NOMO-1 treated with DMSO at 0.1 percent for 48 hours (cell line): ENCODE results near the gene SKIDA1.

Experiments used
- DNase-seq: peaks from one replicate; lab custom pipeline; 2025; ENCODE audit not compliant: unreplicated experiment; lab: John Stamatoyannopoulos, UW

SKIDA1 gene

DNA sequence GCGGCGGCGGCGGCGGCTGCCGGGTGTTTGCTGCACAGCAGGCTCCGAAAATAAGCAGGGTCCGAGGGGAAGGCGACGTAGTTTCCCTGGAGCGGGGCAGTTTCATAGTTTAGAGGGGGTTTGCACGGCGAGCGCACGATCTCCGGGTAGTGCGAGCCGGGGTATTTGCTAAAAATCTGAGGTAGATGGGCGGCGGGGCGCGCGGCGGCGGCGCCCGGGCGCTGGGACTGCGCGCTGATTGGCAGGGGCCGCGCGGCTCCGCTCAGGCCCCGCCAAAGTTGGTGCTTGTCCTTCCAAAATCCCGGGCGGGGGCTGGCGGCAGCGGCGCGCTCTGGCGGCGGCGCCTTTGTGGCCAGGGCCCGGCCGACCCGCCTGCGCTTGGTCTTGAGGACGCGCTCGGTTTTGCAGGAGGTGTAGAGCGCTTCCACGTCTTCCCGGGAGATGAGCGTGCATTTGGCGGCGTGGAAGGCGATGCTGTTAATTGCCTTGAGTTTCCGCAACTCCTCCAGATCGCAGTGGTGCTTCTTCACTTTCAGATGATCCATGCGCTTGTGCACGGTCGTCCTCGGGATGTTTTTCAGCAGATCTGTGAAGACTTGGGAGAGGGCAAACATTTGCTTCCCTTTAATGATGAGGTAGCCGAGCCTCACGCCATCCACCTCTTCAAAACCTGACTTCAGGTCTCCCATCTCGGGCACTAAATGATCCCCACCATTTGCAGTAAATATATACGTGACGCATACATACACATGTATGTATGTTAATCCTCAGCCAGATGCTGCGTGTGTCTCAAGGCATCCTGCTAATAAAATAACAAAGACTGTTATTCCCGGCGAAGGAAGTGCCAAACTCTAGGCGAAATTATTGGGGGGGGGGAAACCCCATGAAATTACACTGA lies 8.1 kb downstream of the SKIDA1 start:
- DNase-seq = no peak

GRCh38 chr10:21516242-21517131 lies 9.0 kb downstream of the SKIDA1 start:
- no peak for DNase-seq

GRCh38 chr10:21515361-21516241 lies 9.9 kb downstream of the SKIDA1 start:
- DNase-seq = no peak

GRCh38 chr10:21514818-21515351 lies 10.6 kb downstream of the SKIDA1 start:
- no peak for DNase-seq

DNA sequence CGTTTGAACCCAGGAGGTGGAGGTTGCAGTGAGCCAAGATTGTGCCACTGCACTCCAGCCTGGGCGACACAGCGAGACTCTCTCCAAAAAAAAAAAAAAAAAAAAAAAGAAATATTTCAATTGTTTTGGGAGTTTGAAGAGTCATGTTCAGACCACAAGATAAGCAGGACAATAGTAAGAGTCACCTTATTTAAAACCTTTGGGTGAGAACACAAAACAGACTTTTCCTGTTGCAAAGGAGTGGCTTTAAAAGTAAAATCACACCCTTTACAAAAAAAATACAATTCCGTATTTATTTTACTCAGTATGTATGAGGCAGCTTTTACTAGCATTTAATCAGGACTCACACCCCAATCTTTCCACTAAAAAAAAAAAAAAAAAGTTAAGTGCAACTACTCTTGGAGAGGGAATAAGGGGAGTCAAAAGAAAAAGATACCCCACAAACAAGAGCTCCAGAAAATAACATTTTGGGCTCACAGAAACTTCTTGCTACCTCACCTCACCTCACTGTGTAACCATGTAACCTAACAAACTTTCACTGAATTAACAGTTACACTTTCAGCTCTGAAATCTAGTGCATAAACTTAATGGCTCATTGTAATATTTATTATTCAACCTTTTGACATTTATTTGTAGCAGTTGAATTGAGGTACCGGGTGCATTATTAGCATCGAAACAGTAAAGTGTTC lies 11.2 kb downstream of the SKIDA1 start:
- DNase-seq = no peak

DNA sequence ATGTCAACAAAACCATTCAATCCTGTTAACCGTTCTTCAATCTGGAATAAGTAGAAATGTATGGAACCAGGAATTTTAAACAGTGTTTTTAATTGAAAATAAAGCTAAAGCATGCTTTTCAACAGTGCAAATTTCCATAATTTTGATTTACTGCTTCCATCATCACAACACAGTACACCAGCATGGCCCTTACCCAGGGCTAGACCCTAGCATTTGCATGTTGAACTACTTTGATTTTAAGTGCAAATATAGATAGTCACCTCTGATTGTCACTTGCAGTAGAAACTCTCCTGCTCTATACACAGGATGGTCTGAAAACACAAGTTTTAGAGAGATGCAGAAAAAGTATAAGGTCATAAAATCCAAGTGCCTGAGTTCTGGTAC lies 12.1 kb downstream of the SKIDA1 start:
- DNase-seq = no peak

- no peak for DNase-seq
These were observed 12.7 kb downstream of the SKIDA1 start for GRCh38 chr10:21512573-21513404.

DNA sequence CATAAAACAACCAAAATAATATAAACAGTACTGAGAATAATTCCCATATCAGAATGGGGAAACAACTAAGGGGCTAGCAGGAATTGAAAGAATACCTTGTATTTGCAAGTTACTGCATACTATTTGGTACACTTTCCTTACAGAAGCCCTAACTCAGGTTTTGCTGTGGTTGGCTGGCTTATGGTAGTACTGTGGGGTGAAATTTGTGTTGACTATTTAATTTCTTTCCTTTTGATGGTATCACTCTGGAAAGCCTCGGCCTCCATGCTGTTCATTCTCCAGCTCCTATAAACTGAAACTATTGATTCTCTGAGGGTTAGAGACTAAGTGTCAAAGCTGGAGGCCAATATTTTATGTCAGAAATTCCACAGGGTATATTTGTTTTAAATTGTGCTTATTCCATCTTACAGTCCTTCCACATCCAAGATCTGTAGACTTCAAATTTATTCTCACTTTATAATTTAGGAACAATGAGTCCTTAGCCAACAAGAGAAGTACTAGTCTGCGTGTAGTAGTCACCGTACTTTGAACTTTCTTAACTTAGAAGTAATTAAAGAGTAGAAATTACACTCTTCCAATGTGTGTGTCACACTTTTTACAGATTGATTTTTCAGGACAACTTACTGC lies 13.4 kb downstream of the SKIDA1 start:
- no peak for DNase-seq

GRCh38 chr10:21511095-21511570 lies 14.3 kb downstream of the SKIDA1 start:
- no peak for DNase-seq

GRCh38 chr10:21510241-21511094 lies 15.0 kb downstream of the SKIDA1 start:
- DNase-seq = no peak

DNA sequence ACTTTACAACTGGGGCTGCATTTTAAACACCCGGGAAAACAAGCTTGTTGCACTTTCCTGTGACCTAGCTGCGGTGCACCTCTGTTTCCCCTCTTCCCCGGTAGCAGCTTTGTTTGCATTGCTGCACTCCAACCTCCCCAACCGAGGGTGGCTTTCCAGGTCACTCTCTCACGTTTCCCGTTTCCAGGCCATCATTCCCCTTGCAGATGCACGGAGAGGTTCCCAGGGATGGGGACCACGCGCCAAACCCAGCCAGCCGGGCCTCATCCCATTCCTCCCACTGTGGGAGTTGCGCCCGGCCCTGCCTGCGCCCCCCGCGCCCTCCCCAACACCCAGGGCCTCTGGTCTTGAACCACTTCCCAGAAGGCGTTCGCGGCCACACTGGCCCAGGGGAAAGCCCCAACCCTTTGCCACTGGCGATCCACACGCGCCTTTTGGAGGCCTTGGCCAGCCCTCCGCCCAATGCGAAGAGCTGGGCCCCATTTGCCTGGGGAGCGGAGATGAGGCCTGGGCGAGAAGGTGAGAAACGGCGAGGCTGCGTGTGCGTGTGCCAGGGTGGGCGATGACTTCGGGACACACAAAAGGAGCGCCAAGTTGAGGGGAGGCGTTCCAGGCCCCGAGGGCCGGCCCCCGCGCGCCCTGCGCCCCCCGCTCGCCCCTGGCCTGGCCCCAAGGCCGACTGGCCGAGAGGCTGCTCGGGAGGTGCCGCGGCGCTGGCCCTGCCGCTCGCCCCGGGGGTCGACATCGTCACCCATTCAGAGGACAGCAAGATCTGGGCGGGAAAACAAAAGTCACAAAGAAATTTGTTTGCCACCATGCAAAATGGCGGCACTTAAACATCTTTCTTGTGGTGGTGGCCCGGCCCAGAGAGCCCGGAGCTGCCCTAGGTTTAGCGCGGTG lies 15.9 kb downstream of the SKIDA1 start:
- DNase-seq = no peak

DNA sequence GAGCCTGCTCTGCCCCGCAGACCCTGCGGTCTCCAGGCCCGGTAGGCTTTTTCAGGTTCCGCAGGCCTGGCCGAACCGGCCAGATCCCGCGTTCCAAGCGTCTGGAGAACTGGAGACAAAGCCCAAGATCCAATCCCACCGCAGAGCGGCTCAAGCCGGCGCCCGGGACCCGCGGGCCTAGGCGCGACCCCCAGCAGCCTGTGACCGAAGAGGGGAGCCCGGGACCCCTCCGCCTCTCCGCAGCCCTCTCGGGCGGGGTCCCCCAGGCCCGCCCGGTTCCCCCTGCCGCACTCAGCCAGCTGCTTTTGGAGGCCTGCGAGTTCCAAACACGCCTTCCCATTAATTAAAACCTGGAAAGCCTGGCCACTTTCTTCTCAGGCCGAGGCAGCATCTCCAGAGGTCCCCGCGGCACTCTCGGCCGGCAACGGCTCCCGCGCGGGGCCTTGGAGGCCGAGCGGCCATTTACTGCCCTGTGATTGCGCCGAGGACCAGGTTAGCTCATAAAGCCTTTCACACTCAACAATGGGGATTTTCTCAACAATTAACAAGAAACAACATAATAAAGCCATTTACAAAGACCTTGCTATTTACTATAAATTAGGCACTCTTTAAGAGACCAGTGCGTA lies 16.7 kb downstream of the SKIDA1 start:
- DNase-seq = no peak

DNA sequence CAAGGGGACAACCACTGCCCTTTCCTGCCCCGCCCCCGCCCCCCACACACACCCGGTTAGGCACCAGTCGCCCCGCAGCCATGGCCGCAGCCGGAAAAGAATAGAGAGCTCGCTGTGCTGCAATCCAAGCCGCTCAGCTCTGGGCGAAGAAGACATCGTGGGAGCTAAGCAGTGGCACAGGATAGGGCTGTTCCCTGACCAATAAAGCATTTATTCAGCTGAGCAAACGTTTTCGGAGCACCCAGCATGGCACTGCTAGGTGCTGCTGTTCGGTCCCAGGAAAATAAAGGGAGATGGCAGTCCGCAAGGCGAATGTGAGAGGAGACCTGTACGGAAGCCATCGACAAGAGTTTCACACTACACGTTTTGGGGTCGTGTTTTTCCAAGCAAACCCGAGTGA lies 18.3 kb downstream of the SKIDA1 start:
- DNase-seq = no peak

DNA sequence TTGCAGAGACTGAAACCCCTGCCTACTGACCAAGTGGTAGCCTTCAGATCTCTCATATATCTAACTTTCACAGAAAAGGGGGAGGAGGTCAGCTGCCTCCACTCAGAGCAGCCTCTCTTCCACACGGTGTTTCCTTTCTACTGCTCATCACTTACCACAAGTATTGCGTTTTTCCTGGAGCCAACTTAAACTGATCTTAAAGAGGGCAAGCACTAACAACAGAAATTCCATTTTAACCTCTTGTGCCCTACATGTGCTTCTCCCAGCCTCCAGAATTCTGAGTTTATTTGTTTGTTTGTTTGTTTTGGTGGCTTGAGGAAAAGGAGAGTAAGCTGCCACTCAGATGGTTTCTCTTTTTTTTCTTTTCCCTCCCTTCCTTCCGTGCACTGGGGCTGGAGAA lies 19.1 kb downstream of the SKIDA1 start:
- no peak for DNase-seq

- DNase-seq = no peak
These were observed 19.7 kb downstream of the SKIDA1 start for GRCh38 chr10:21505711-21506278.

GRCh38 chr10:21503542-21503941 lies 21.9 kb downstream of the SKIDA1 start:
- no peak for DNase-seq
